ENCODE results near the gene PSMD6. TPM values are rescaled to one million over a fixed set of nuclear protein-coding genes. Genes with fewer than 3 reads are reported as not detected.

PSMD6 gene
- total and polyA plus RNA-seq, 10 donors: 49.0 to 75.8 (median 59.6) TPM

GRCh38 chr3:63973406-63973805 lies 49.9 kb downstream of the PSMD6 start:
- no peaks in the 10 kb centered on the region for H3K9me3 ChIP-seq
- TF ChIP-seq POLR2AphosphoS5 (IDR thresholded peaks at IDR 0.05): peak in 1 of 3 donors; percentile 43
- TF ChIP-seq, protein P1, sequence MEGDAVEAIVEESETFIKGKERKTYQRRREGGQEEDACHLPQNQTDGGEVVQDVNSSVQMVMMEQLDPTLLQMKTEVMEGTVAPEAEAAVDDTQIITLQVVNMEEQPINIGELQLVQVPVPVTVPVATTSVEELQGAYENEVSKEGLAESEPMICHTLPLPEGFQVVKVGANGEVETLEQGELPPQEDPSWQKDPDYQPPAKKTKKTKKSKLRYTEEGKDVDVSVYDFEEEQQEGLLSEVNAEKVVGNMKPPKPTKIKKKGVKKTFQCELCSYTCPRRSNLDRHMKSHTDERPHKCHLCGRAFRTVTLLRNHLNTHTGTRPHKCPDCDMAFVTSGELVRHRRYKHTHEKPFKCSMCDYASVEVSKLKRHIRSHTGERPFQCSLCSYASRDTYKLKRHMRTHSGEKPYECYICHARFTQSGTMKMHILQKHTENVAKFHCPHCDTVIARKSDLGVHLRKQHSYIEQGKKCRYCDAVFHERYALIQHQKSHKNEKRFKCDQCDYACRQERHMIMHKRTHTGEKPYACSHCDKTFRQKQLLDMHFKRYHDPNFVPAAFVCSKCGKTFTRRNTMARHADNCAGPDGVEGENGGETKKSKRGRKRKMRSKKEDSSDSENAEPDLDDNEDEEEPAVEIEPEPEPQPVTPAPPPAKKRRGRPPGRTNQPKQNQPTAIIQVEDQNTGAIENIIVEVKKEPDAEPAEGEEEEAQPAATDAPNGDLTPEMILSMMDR (IDR thresholded peaks at IDR 0.05 in 8 of 11, conservative IDR thresholded peaks at IDR 0.05 in 3 of 11): no peak
- WGBS, 5 donors: 93 to 98% (median 95%) methylated on average over 8 of the region's 8 CpGs
- no peaks in the 10 kb centered on the region for H3K27me3 ChIP-seq (replicated peaks in 1 of 7)
- H3K4me1 ChIP-seq: peaks cover 32 to 100% (median 82%) of the 10 kb centered on the region in 6 donors
- intact Hi-C loops (cut with DNase I; ENCODE audit: low total_unique reads): no loop called here
- peaks cover 0 to 18% (median 5%) of the 10 kb centered on the region in 6 donors for H3K36me3 ChIP-seq
- peak overlapping the region in 1 of 8 donors; percentile 93 for H3K27ac ChIP-seq
- no peak overlapping the region for H3K4me3 ChIP-seq
- DNase-seq: no peak

DNA sequence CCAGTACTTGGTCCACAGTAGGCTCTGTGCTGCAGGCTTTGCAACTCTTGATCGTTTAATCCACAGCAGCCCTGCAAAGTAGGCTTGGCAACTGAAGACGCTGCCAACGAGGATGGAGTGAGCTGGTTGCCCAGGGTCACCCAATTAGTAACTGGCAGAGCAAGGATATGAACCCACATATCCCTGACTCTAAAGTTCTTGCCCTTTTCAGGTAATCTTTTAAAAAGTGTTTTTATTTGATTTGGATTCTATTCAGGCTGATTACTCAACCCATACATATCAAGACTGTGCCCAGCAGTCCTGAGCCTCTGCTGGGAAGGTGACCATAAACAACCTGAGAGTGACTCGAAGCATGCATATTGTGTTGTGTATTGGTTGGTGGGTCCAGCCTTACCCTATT lies 50.3 kb downstream of the PSMD6 start:
- WGBS, 5 donors: 72 to 91% (median 85%) methylated on average over 4 of the region's 4 CpGs
- Histone ChIP-seq H3K9me3 (no peaks in the 10 kb centered on the region), H3K27me3 (replicated peaks in 1 of 7) (no peaks in the 10 kb centered on the region), H3K4me3 (no peak overlapping the region), H3K36me3 (peaks cover 0 to 18% (median 5%) of the 10 kb centered on the region in 6 donors), H3K27ac (peak overlapping the region in 1 of 8 donors; percentile 93), H3K4me1 (peaks cover 33 to 100% (median 82%) of the 10 kb centered on the region in 6 donors)
- TF ChIP-seq POLR2A (IDR thresholded peaks at IDR 0.05): no peak
- TF ChIP-seq POLR2AphosphoS5 (IDR thresholded peaks at IDR 0.05): no peak
- TF ChIP-seq, protein P1 (IDR thresholded peaks at IDR 0.05 in 8 of 11, conservative IDR thresholded peaks at IDR 0.05 in 3 of 11): no peak
- intact Hi-C loops (cut with DNase I; ENCODE audit: low total_unique reads): no loop called here
- no peak for DNase-seq

GRCh38 chr3:63972196-63972595 lies 51.1 kb downstream of the PSMD6 start:
- Histone ChIP-seq H3K4me3 (no peak overlapping the region), H3K27me3 (replicated peaks in 1 of 7) (no peaks in the 10 kb centered on the region), H3K36me3 (peaks cover 0 to 18% (median 5%) of the 10 kb centered on the region in 6 donors), H3K9me3 (no peaks in the 10 kb centered on the region), H3K27ac (peak overlapping the region in 3 of 8 donors; percentile 84 to 93 (median 86)), H3K4me1 (peaks cover 40 to 100% (median 83%) of the 10 kb centered on the region in 6 donors)
- intact Hi-C loops (cut with DNase I; ENCODE audit: low total_unique reads): no loop called here
- 76 to 93% (median 89%) methylated on average over 2 of the region's 2 CpGs for WGBS, 5 donors
- TF ChIP-seq, protein P1 (IDR thresholded peaks at IDR 0.05 in 8 of 11, conservative IDR thresholded peaks at IDR 0.05 in 3 of 11): no peak
- TF ChIP-seq POLR2A (IDR thresholded peaks at IDR 0.05): no peak
- TF ChIP-seq POLR2AphosphoS5 (IDR thresholded peaks at IDR 0.05): no peak
- no peak for DNase-seq

GRCh38 chr3:63970631-63971475 lies 52.4 kb downstream of the PSMD6 start:
- Histone ChIP-seq H3K27ac (peak overlapping the region in 6 of 8 donors; percentile 25 to 93 (median 85)), H3K36me3 (peaks cover 0 to 18% (median 5%) of the 10 kb centered on the region in 6 donors), H3K4me3 (peak overlapping the region in 1 of 8 donors; percentile 71), H3K27me3 (replicated peaks in 1 of 7) (no peaks in the 10 kb centered on the region), H3K4me1 (peaks cover 35 to 100% (median 79%) of the 10 kb centered on the region in 6 donors), H3K9me3 (no peaks in the 10 kb centered on the region)
- WGBS, 5 donors: 63 to 74% (median 67%) methylated on average over 11 of the region's 11 CpGs
- no peak for DNase-seq
- intact Hi-C loops (cut with DNase I; ENCODE audit: low total_unique reads): no loop called here
- TF ChIP-seq POLR2AphosphoS5 (IDR thresholded peaks at IDR 0.05) (no peak), POLR2A (IDR thresholded peaks at IDR 0.05) (no peak)
- TF ChIP-seq, protein P1 (IDR thresholded peaks at IDR 0.05 in 8 of 11, conservative IDR thresholded peaks at IDR 0.05 in 3 of 11): no peak

Data from spleen (tissue), 11 donors.